Endothelial cell of umbilical vein (primary cell): ENCODE results near the gene SH3BP5. TPM values are rescaled to one million over a fixed set of nuclear protein-coding genes. Genes with fewer than 3 reads are reported as not detected.

Source experiments
- BruUV-seq: library from RNA; stranded (reverse); fragments of 400-500 nt; replicated peaks from 2 replicates; lab custom pipeline; 2021; lab: Mats Ljungman, UMichigan
- CTCF ChIA-PET: fragments of 300-600, 350-600 bp; sonication (Branson Sonifier 250); formaldehyde crosslinking; loops from one replicate; lab custom pipeline; 2021; ENCODE audit warnings: antibody characterized with exemption, inconsistent platforms; lab: Charles Lee
- POLR2A ChIA-PET: fragments of 300-600, 350-600 bp; sonication (Branson Sonifier 250); formaldehyde crosslinking; loops from one replicate; lab custom pipeline; 2021; ENCODE audit warnings: antibody characterized with exemption, inconsistent platforms; lab: Charles Lee
- DNase-seq: peaks from one replicate; pipeline ENCODE4 v3.0.0-alpha.2; 2011; ENCODE audit warnings: low read depth, low spot score
- FAIRE-seq: peaks from 2 replicates; lab custom pipeline; 2011; peaks lifted over from hg19 to GRCh38; lab: Jason Lieb, UNC
- H2AFZ ChIP-seq: 2 replicates; pipeline ENCODE4 v1.6.0; 2012; ENCODE audit warnings: low read depth, low read length, control low read depth, inconsistent platforms
- H3K27ac ChIP-seq: 2 replicates; pipeline ENCODE4 v1.5.1; 2011; ENCODE audit warnings: low read depth, mild to moderate bottlenecking, control low read depth, low read length, moderate library complexity; ENCODE audit not compliant: insufficient read depth
- H3K27me3 ChIP-seq, 2 experiments: 2 replicates each; pipeline versions ENCODE4 v1.6.0 to v1.6.1; 2011; ENCODE audit warnings: low read length in 2 of 2, mixed read lengths in 1 of 2; ENCODE audit not compliant: control insufficient read depth in 2 of 2, insufficient read depth in 2 of 2
- H3K36me3 ChIP-seq, 2 experiments: 2 replicates in 1 of 2; 3 replicates in 1 of 2; pipeline ENCODE4 v1.5.1; 2011; ENCODE audit warnings: low read length in 2 of 2, mild to moderate bottlenecking in 1 of 2, moderate library complexity in 1 of 2; ENCODE audit not compliant: control insufficient read depth in 2 of 2, insufficient read depth in 2 of 2; ENCODE audit errors: extremely low read depth in 1 of 2
- H3K4me1 ChIP-seq: 3 replicates; pipeline ENCODE4 v1.5.1; 2011; ENCODE audit warnings: mild to moderate bottlenecking, low read length; ENCODE audit not compliant: control insufficient read depth, insufficient read depth; ENCODE audit errors: extremely low read depth
- H3K4me2 ChIP-seq: 2 replicates; pipeline ENCODE4 v1.6.1; 2011; ENCODE audit warnings: low read length, control low read depth, mixed read lengths; ENCODE audit not compliant: insufficient read depth
- H3K4me3 ChIP-seq, 3 experiments: fragments of 200-600 bp in 1 of 3; sonication (generic), shearing (Covaris generic) in 1 of 3; replicated peaks in 1 of 3; 2 replicates each; pipeline ENCODE4 v1.5.1; 2011 to 2016; ENCODE audit warnings: control low read depth in 3 of 3, low read length in 3 of 3, mild to moderate bottlenecking in 2 of 3, inconsistent platforms in 1 of 3, low read depth in 1 of 3, moderate library complexity in 1 of 3; ENCODE audit not compliant: insufficient read depth in 1 of 3
- H3K79me2 ChIP-seq: 2 replicates; pipeline ENCODE4 v1.6.0; 2012; ENCODE audit warnings: low read length, inconsistent platforms; ENCODE audit not compliant: control insufficient read depth, insufficient read depth
- H3K9ac ChIP-seq: replicated peaks from 2 replicates; pipeline ENCODE3; 2011; ENCODE audit warnings: low read length, control low read depth; ENCODE audit not compliant: insufficient read depth; ENCODE audit errors: extremely low read depth
- H3K9me1 ChIP-seq: replicated peaks from 3 replicates; pipeline ENCODE4 v1.6.0; 2011; ENCODE audit warnings: mild to moderate bottlenecking, low read length; ENCODE audit not compliant: control insufficient read depth, insufficient read depth; ENCODE audit errors: extremely low read depth
- H3K9me3 ChIP-seq: replicated peaks from 2 replicates; pipeline ENCODE4 v1.5.1; 2012; ENCODE audit warnings: low read length, inconsistent platforms; ENCODE audit not compliant: control insufficient read depth, insufficient read depth
- H4K20me1 ChIP-seq: replicated peaks from 2 replicates; pipeline ENCODE3; 2011; ENCODE audit warnings: mild to moderate bottlenecking, low read length; ENCODE audit not compliant: control insufficient read depth, insufficient read depth; ENCODE audit errors: extremely low read depth
- CTCF ChIP-seq, 2 donors: IDR thresholded peaks; 1 replicate in 1 of 2; 2 replicates in 1 of 2; pipeline ENCODE4 v1.5.1; 2011; ENCODE audit warnings: low read length in 2 of 2, mild to moderate bottlenecking in 2 of 2, moderate library complexity in 2 of 2, control low read depth in 1 of 2, inconsistent platforms in 1 of 2, low read depth in 1 of 2; ENCODE audit not compliant: insufficient read depth in 1 of 2; ENCODE audit errors: extremely low read depth in 1 of 2
- EZH2 ChIP-seq: IDR thresholded peaks from 2 replicates; pipeline ENCODE4 v1.6.1; 2012; ENCODE audit warnings: borderline replicate concordance, low read depth, mild to moderate bottlenecking, moderate library complexity, low read length, inconsistent platforms; ENCODE audit not compliant: severe bottlenecking
- FOS ChIP-seq: IDR thresholded peaks from 2 replicates; pipeline ENCODE4 v1.6.1; 2011; ENCODE audit warnings: mild to moderate bottlenecking, low read length, moderate library complexity, borderline replicate concordance; ENCODE audit not compliant: insufficient read depth
- GATA2 ChIP-seq: IDR thresholded peaks from 2 replicates; pipeline ENCODE4 v1.7.0; 2011; ENCODE audit warnings: low read depth, mild to moderate bottlenecking, moderate library complexity, mixed read lengths, low read length; ENCODE audit not compliant: insufficient read length, insufficient read depth
- JUN ChIP-seq: IDR thresholded peaks from 2 replicates; pipeline ENCODE4 v1.6.1; 2011; ENCODE audit warnings: borderline replicate concordance, low read depth; ENCODE audit not compliant: insufficient read length, insufficient read depth
- MAX ChIP-seq: IDR thresholded peaks from 2 replicates; pipeline ENCODE4 v1.6.1; 2011; ENCODE audit not compliant: insufficient read depth, insufficient read length
- MYC ChIP-seq: IDR thresholded peaks from one replicate; pipeline ENCODE4 v1.6.1; 2011; ENCODE audit warnings: mild to moderate bottlenecking, low read depth, low read length
- POLR2A ChIP-seq: IDR thresholded peaks from 2 replicates; pipeline ENCODE4 v1.6.1; 2012; ENCODE audit warnings: low read depth, mild to moderate bottlenecking, control low read depth, low read length
- POLR2AphosphoS5 ChIP-seq: IDR thresholded peaks from 2 replicates; pipeline ENCODE4 v1.6.1; 2012; ENCODE audit warnings: low read depth, mild to moderate bottlenecking, control low read depth, low read length, moderate library complexity; ENCODE audit not compliant: insufficient read depth
- dilution Hi-C: fragments of 300-500 bp; cut with MboI; formaldehyde crosslinking; loops from one replicate; pipeline ENCODE4 v1.15.0; 2019; ENCODE audit warnings: low sequenced_read_pairs; ENCODE audit not compliant: extremely low pct_ligation_motif_present
- intact Hi-C: fragments of 100-400 bp; cut with micrococcal nuclease; formaldehyde crosslinking; loops from one replicate; pipeline ENCODE4 v1.10.0; 2022
- polyA plus RNA-seq, 4 experiments: library from polyadenylated mRNA; depleted of rRNA in 3 of 4; stranded (reverse) in 3 of 4; unstranded in 1 of 4; fragments of >200 nt; gene quantifications; 2 replicates each; pipeline versions ENCODE4 v1.2.1 to v1.2.3, GENCODE V29; 2011 to 2012; ENCODE audit warnings: missing spikeins in 1 of 4
- total RNA-seq: library from RNA; stranded (reverse); gene quantifications from 2 replicates; pipeline ENCODE4 v1.2.3, GENCODE V29; 2021

The SH3BP5 gene
- total and polyA plus RNA-seq, 2 donors (not counting 3 experiments of a cell fraction or from before 2014, with no cell fraction given) = 35.3 to 76.3 TPM

- H3K9ac ChIP-seq = no peak overlapping the region
- H3K27ac ChIP-seq = no peak overlapping the region
- POLR2A ChIA-PET = no interaction called here
Measured at GRCh38 chr3:15326037-15326436, 6.3 kb downstream of the SH3BP5 start.

More at GRCh38 chr3:15326037-15326436, 6.3 kb downstream of the SH3BP5 start:
- TF ChIP-seq POLR2A (no peak), FOS (no peak), GATA2 (no peak), POLR2AphosphoS5 (no peak), MAX (no peak), MYC (no peak), JUN (no peak), CTCF (IDR thresholded peaks at IDR 0.05; ENCODE audit: extremely low read depth in 1 of 2, insufficient read depth in 1 of 2, low read depth in 1 of 2, low read length in 2 of 2) (no peak), EZH2 (no peak)
- CTCF ChIA-PET = interaction anchor here (0.5 to 1.5 kb wide), 3 partner anchors 58 to 124 kb away, joined by 3 to 7 read pairs (median 5); no protein-coding TSS in a partner anchor
- H3K4me2 ChIP-seq = no peak overlapping the region
- H3K36me3 ChIP-seq = peaks cover 2 to 3% of the 10 kb centered on the region in 2 experiments
- no peaks in the 10 kb centered on the region for H4K20me1 ChIP-seq
- no peaks in the 10 kb centered on the region for H3K9me1 ChIP-seq
- no peak overlapping the region for H3K4me3 ChIP-seq
- intact Hi-C loops (no loop called here), dilution Hi-C loops (no loop called here)
- BruUV-seq = no TSS peak
- DNase-seq (no peak), FAIRE-seq (no peak)
- H3K27me3 ChIP-seq = no peaks in the 10 kb centered on the region
- no peaks in the 10 kb centered on the region for H3K9me3 ChIP-seq
- H2AFZ ChIP-seq = no peak overlapping the region
- peaks cover 54% of the 10 kb centered on the region for H3K4me1 ChIP-seq
- peaks cover 85% of the 10 kb centered on the region for H3K79me2 ChIP-seq
